Pancreas (tissue), 10 donors: ENCODE results near the gene TFB2M. TPM values are rescaled to one million over a fixed set of nuclear protein-coding genes. Genes with fewer than 3 reads are reported as not detected.

Experiments used
- ATAC-seq, 4 donors: fragments of 200-7000 bp; cut with Tn5 transposase; one replicate each; pipeline versions ENCODE4 v1.8.0 to v1.9.1; 2020; ENCODE audit warnings: mild to moderate bottlenecking in 4 of 4, moderate library complexity in 4 of 4
- DNase-seq, 6 donors: peaks; one replicate each; pipeline ENCODE4 v3.0.0-alpha.2; 2020
- FAIRE-seq: peaks from 2 replicates; lab custom pipeline; 2012; peaks lifted over from hg19 to GRCh38; lab: Jason Lieb, UNC
- H3K27ac ChIP-seq, 4 donors: fragments of 200-600 bp; sonication (generic); 1 replicate in 3 of 4; 2 replicates in 1 of 4; pipeline versions ENCODE4 v1.5.0 to v1.8.0; 2020
- H3K27me3 ChIP-seq, 4 donors: fragments of 200-600 bp; one replicate each; pipeline ENCODE4 v1.8.0; 2021
- H3K36me3 ChIP-seq, 3 donors: fragments of 200-600 bp; sonication (generic) in 1 of 3; one replicate each; pipeline versions ENCODE4 v1.5.0 to v1.8.0; 2020 to 2021
- H3K4me1 ChIP-seq, 3 donors: fragments of 200-600 bp; one replicate each; pipeline ENCODE4 v1.8.0; 2021
- H3K4me3 ChIP-seq, 4 donors: fragments of 200-600 bp; sonication (generic) in 2 of 4; one replicate each; pipeline versions ENCODE4 v1.5.0 to v1.8.0; 2020 to 2021
- H3K9me3 ChIP-seq, 4 donors: fragments of 200-600 bp; one replicate each; pipeline ENCODE4 v1.8.0; 2021
- WGBS, 2 donors: extraction: QIAGEN DNeasy Blood & Tissue Kit; methylation state at CpG; one replicate each; pipeline ENCODE4 v1.1.7; 2013; 5-methylcytosine and 5-hydroxymethylcytosine counted together
- intact Hi-C, 3 donors: fragments of 100-400 bp; cut with DNase I; formaldehyde crosslinking; loops; one replicate each; pipeline versions ENCODE4 v1.11.1 to v1.14.2; 2022
- polyA plus RNA-seq, 2 donors: library from polyadenylated mRNA; stranded (reverse); fragments of 200-250 nt; gene quantifications; one replicate each; pipeline ENCODE4 v1.2.3, GENCODE V29; 2013
- total RNA-seq, 6 donors: library from RNA; stranded (reverse); fragmentation: NEBNext Ultra II Directional in 4 of 6; extraction: Animal tissue kit (Norgen Biotek cat#: 25700) in 4 of 6; gene quantifications; one replicate each; pipeline versions ENCODE4 v1.2.1 to v1.2.4, GENCODE V29; 2021 to 2023
- TF ChIP-seq, protein P1 (sequence below), 4 donors: fragments of 200-600 bp; sonication (generic) in 3 of 4; IDR thresholded peaks; one replicate each; pipeline versions ENCODE4 v1.5.0 to v1.8.0; 2021; ENCODE audit warnings: antibody characterized with exemption in 4 of 4
- donor health status: healthy with polysubstance abuse.
- donor health status: DM: no; HTN: no; CAD: no; lungs with moderate emphysema.
- donor health status: DM: no; HTN: no; CAD: no.
- donor health status: control.
- donor health status: control.
- donor health status: Bipolar disorder and iron deficiency.
- donor health status: DM: yes; HTN: yes; CAD: no.
- donor health status: DM: no; HTN: no; CAD: no.
- donor health status: DM: no; HTN: no; CAD: no.
- donor health status: DM: yes; HTN: yes; CAD: no.

TFB2M gene
- total and polyA plus RNA-seq, 8 donors, result 3.3 to 9.5 (median 7.1) TPM

DNA sequence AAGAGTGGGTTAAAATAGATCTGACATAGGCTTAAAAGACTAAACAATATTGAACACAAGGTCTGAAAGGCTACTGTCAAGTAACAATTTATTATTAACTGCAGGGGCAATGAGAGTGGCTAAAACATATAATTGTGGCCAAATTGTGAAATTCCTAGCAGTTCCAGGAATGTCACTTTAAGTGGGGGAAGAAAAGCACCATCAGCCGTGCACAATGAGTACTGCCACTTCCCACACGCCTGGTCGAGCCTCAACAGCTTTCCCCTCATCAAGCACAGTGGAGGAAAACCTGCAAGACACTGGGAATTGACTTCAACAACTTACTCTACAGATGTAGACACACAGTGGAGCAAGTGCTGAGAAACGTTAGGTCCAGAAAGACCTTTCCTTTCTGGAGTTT is 16.4 kb downstream of the TFB2M start:
- Histone ChIP-seq H3K36me3 (peaks cover 3 to 50% (median 8%) of the 10 kb centered on the region in 3 donors), H3K27ac (no peak overlapping the region), H3K27me3 (no peaks in the 10 kb centered on the region), H3K4me3 (no peak overlapping the region), H3K9me3 (no peaks in the 10 kb centered on the region), H3K4me1 (no peaks in the 10 kb centered on the region)
- no peak for FAIRE-seq
- no peak for ATAC-seq
- intact Hi-C loops, result no loop called here
- TF ChIP-seq, protein P1, sequence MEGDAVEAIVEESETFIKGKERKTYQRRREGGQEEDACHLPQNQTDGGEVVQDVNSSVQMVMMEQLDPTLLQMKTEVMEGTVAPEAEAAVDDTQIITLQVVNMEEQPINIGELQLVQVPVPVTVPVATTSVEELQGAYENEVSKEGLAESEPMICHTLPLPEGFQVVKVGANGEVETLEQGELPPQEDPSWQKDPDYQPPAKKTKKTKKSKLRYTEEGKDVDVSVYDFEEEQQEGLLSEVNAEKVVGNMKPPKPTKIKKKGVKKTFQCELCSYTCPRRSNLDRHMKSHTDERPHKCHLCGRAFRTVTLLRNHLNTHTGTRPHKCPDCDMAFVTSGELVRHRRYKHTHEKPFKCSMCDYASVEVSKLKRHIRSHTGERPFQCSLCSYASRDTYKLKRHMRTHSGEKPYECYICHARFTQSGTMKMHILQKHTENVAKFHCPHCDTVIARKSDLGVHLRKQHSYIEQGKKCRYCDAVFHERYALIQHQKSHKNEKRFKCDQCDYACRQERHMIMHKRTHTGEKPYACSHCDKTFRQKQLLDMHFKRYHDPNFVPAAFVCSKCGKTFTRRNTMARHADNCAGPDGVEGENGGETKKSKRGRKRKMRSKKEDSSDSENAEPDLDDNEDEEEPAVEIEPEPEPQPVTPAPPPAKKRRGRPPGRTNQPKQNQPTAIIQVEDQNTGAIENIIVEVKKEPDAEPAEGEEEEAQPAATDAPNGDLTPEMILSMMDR (IDR thresholded peaks at IDR 0.05), result no peak
- DNase-seq, result no peak
- WGBS, 2 donors, result 35 to 36% methylated on average over 4 of the region's 4 CpGs

DNA sequence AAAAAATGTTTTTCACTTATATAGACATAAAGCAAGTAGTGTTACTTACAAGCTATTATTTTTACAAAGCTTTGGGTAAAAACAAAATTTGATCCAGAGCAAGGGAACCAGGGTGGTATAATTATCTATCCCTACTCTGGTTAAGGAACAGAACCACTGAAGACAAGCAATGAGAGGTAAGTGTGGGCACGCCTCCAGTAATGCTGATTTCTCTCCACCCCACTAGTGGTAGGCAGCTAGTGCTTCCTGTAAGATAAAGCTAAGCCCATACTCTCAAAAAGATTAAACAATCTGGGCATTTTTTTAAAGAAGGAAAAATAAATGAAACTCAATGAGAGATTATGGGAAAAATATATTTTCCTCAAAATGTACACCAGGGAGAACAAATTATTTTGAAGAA is 22.1 kb downstream of the TFB2M start:
- WGBS, 2 donors, result 96 to 100% methylated on average over 1 of the region's 1 CpG
- Histone ChIP-seq H3K4me1 (no peaks in the 10 kb centered on the region), H3K9me3 (no peaks in the 10 kb centered on the region), H3K27me3 (no peaks in the 10 kb centered on the region), H3K27ac (no peak overlapping the region), H3K4me3 (no peak overlapping the region), H3K36me3 (peaks cover 0 to 48% (median 17%) of the 10 kb centered on the region in 3 donors)
- intact Hi-C loops, result no loop called here
- no peak for DNase-seq
- TF ChIP-seq, protein P1 (IDR thresholded peaks at IDR 0.05), result no peak
- FAIRE-seq, result no peak
- ATAC-seq, result no peak

DNA sequence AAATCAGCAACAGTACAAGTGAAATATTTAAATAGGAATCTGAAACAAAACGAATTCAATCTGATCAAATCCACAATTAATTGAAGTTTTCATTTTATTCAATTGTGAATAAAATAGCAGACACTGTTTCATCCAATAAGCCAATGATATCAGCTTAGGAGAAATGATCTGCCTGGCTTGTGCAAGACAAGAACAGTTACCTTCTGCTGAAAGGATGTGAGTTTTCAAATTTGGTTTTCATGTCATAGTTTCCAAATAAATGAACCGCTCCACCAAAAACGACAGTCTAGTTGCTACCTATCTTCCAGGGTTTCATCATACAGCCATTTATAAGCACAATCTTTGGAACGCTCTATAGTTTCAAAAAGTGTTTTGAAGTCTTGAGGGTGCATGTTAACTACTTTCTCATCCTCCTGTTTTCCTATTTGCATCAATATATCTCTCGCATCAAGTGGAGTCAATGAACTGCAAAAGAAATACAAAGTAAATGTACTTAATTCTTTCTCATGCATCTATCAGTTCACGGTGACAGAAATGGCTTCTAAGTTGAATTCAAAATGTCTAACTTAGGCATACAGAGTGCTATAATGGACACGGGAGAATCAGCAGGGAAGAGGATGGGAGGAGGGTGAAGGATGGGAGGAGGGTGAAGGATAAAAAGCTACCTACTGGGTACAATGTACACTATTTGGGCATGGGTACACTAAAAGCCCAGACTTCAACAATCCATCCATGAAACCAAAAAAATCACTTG is 25.1 kb downstream of the TFB2M start:
- no peaks in the 10 kb centered on the region for H3K9me3 ChIP-seq
- TF ChIP-seq, protein P1 (IDR thresholded peaks at IDR 0.05), result no peak
- no peak overlapping the region for H3K27ac ChIP-seq
- FAIRE-seq, result no peak
- intact Hi-C loops, result no loop called here
- no peaks in the 10 kb centered on the region for H3K4me1 ChIP-seq
- H3K36me3 ChIP-seq, result peaks cover 0 to 40% (median 17%) of the 10 kb centered on the region in 3 donors
- no peak for ATAC-seq
- H3K27me3 ChIP-seq, result no peaks in the 10 kb centered on the region
- 77 to 87% methylated on average over 7 of the region's 7 CpGs for WGBS, 2 donors
- H3K4me3 ChIP-seq, result no peak overlapping the region
- DNase-seq, result no peak

DNA sequence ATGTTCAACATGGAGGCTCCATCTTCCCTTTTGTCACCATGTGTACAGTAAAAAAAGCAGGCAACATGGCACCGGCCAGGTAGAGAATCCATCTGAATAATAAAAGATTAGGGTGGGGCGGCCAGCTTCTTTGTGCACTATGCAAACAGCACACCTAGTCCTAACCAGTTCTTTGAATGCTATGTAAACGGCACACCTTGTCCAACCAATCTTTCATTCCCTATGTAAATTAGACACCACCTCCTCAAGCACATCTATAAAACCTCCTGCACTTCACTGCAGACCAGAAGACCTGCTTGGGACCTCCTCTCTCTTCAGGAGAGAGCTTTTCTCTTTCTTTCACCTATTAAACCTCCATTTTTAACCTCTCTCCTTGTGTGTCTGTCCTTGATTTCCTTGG is 28.2 kb downstream of the TFB2M start:
- intact Hi-C loops, result no loop called here
- no peaks in the 10 kb centered on the region for H3K4me1 ChIP-seq
- ATAC-seq, result no peak
- FAIRE-seq, result no peak
- no peaks in the 10 kb centered on the region for H3K27me3 ChIP-seq
- no peak overlapping the region for H3K4me3 ChIP-seq
- no peaks in the 10 kb centered on the region for H3K9me3 ChIP-seq
- peaks cover 0 to 16% (median 8%) of the 10 kb centered on the region in 3 donors for H3K36me3 ChIP-seq
- H3K27ac ChIP-seq, result no peak overlapping the region
- DNase-seq, result no peak
- 59 to 72% methylated on average over 3 of the region's 3 CpGs for WGBS, 2 donors
- TF ChIP-seq, protein P1 (IDR thresholded peaks at IDR 0.05), result no peak

DNA sequence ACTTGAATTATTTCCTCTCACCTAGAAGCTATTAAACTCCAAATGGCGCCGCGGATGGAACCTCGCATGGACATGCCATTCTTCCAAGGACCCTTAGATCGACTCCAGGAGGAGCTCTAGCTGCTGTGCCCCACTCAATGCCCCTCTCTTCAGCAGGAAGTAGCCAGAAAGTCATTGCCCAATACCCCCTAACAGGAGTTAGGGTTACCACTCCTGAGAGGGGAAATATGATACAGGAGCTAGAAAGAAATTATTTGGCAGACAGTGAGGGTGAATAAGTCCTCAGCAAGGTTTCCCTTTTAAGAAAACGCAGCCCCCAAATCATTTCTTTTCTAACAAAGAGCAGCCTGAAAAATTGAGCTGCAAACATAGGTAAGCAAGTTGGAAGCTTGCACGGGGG is 28.6 kb downstream of the TFB2M start:
- 79 to 80% methylated on average over 7 of the region's 7 CpGs for WGBS, 2 donors
- H3K27me3 ChIP-seq, result no peaks in the 10 kb centered on the region
- intact Hi-C loops, result no loop called here
- H3K4me1 ChIP-seq, result no peaks in the 10 kb centered on the region
- ATAC-seq, result no peak
- no peak for DNase-seq
- no peak overlapping the region for H3K4me3 ChIP-seq
- H3K27ac ChIP-seq, result no peak overlapping the region
- TF ChIP-seq, protein P1 (IDR thresholded peaks at IDR 0.05), result no peak
- H3K9me3 ChIP-seq, result no peaks in the 10 kb centered on the region
- no peak for FAIRE-seq
- H3K36me3 ChIP-seq, result peaks cover 0 to 12% (median 7%) of the 10 kb centered on the region in 3 donors
